ENCODE measurements around the gene RASGRF1. TPM values are rescaled to one million over a fixed set of nuclear protein-coding genes. Genes with fewer than 3 reads are reported as not detected.

The RASGRF1 gene
- polyA plus RNA-seq, 1 donor, result 0.48 TPM

Other genes with a start within 250 kb of the RASGRF1 start
- gene MORF4L1, start 217.9 kb downstream of the RASGRF1 start, polyA plus RNA-seq (ENCODE audit: insufficient read length), result 771 TPM
- gene CTSH, start 145.7 kb downstream of the RASGRF1 start, polyA plus RNA-seq (ENCODE audit: insufficient read length), result 125 TPM
- 0.10 TPM for gene ANKRD34C, start 191.9 kb upstream of the RASGRF1 start, polyA plus RNA-seq (ENCODE audit: insufficient read length)
- 56.6 TPM for gene TMED3, start 220.3 kb upstream of the RASGRF1 start, polyA plus RNA-seq (ENCODE audit: insufficient read length)

All from left kidney (tissue), 1 donor.